Iris pigment epithelial cell (primary cell): ENCODE data around the gene NFIC.

Source experiments
- DNase-seq: peaks from one replicate; pipeline ENCODE4 v3.0.0-alpha.2; 2011; ENCODE audit warnings: low read depth

Gene NFIC

GRCh38 chr19:3359015-3359918 is 7.1 kb upstream of the NFIC start:
- DNase-seq: peak; percentile 59

GRCh38 chr19:3359919-3360420 is 6.4 kb upstream of the NFIC start:
- peak; percentile 45 for DNase-seq

- DNase-seq: peak; percentile 50
Measured at GRCh38 chr19:3360421-3361383, 5.7 kb upstream of the NFIC start.

GRCh38 chr19:3361384-3362216 is 4.8 kb upstream of the NFIC start:
- no peak for DNase-seq

GRCh38 chr19:3362217-3362906 is 4.0 kb upstream of the NFIC start:
- DNase-seq: no peak

GRCh38 chr19:3363841-3364500 is 2.4 kb upstream of the NFIC start:
- no peak for DNase-seq

- DNase-seq: no peak
Measured at GRCh38 chr19:3364501-3364858, 1.9 kb upstream of the NFIC start.

- no peak for DNase-seq
Measured at GRCh38 chr19:3365093-3365835, 1.1 kb upstream of the NFIC start.

- no peak for DNase-seq
Measured at GRCh38 chr19:3366753-3367627, 607 bp downstream of the NFIC start.

- DNase-seq: no peak
Measured at GRCh38 chr19:3367628-3368440, 1.5 kb downstream of the NFIC start.

GRCh38 chr19:3368441-3368795 is 2.0 kb downstream of the NFIC start:
- DNase-seq: no peak

- no peak for DNase-seq
Measured at GRCh38 chr19:3368848-3369336, 2.5 kb downstream of the NFIC start.

GRCh38 chr19:3369337-3370213 is 3.2 kb downstream of the NFIC start:
- peak; percentile 54 for DNase-seq

- no peak for DNase-seq
Measured at GRCh38 chr19:3370214-3370720, 3.9 kb downstream of the NFIC start.

GRCh38 chr19:3370728-3371591 is 4.6 kb downstream of the NFIC start:
- no peak for DNase-seq

- DNase-seq: no peak
Measured at GRCh38 chr19:3372413-3372812, 6.0 kb downstream of the NFIC start.
